ENCODE measurements around the gene DOCK1.

DNA sequence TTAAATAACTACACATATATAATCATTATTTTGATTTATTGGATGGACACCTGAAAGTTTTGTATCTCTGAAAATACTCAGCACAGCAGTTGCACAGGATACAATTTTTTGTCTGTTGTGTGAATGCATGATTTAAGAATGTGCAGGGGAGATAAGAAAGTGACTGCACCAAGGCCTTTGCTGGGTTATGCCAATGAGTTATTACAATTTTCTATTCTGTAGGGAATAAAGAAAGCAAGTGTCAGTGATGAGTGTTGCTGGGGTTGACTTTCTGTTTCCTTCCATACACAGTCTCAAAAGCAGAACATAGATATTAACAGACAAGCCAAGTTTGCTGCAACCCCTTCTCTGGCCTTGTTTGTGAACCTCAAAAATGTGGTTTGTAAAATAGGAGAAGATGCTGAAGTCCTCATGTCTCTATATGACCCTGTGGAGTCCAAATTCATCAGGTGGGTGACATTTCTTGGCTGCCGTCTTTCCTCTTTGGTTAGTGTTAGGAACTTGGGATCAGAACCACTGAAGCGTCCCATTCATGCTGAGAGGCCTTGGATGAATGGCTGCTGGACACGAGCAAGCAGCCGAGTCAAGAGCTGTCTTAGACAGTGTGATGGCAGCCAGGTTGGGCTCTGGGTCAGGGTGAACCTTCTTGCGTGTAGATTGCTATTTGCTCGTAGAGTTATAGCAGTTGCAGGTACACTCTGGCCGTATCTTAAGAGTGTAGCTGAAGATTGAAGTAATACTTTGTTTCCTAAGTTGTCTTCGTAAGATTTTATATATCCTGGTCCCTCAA, 92.8 kb downstream of the DOCK1 start:
- TF ChIP-seq POLR2AphosphoS5 (IDR thresholded peaks at IDR 0.05): no peak
- no peak for TF ChIP-seq CTCF (IDR thresholded peaks at IDR 0.05)
